Gastroesophageal sphincter (tissue), 3 donors: ENCODE results near the gene MAZ.

Experiments used
- CTCF ChIP-seq, 4 experiments: fragments of 200-600 bp in 2 of 4; fragments of 450-650 bp in 2 of 4; sonication (generic) in 1 of 4; IDR thresholded peaks; one replicate each; pipeline ENCODE4 v1.5.1; 2017 to 2019; ENCODE audit warnings: antibody characterized with exemption in 4 of 4, mild to moderate bottlenecking in 2 of 4, moderate library complexity in 2 of 4
- POLR2A ChIP-seq, 2 donors: fragments of 450-650 bp; IDR thresholded peaks; one replicate each; pipeline ENCODE4 v1.6.1; 2017; ENCODE audit warnings: antibody characterized with exemption in 2 of 2, mild to moderate bottlenecking in 2 of 2, moderate library complexity in 1 of 2
- POLR2AphosphoS5 ChIP-seq: sonication (generic); formaldehyde crosslinking; IDR thresholded peaks from one replicate; pipeline ENCODE4 v1.6.1; 2017; ENCODE audit warnings: antibody characterized with exemption

GRCh38 chr16:29835926-29836325, 29.6 kb downstream of the MAZ start:
- TF ChIP-seq CTCF (IDR thresholded peaks at IDR 0.05) (no peak), POLR2A (IDR thresholded peaks at IDR 0.05) (no peak), POLR2AphosphoS5 (no peak)
